ENCODE data around the gene STX1A.

DNA sequence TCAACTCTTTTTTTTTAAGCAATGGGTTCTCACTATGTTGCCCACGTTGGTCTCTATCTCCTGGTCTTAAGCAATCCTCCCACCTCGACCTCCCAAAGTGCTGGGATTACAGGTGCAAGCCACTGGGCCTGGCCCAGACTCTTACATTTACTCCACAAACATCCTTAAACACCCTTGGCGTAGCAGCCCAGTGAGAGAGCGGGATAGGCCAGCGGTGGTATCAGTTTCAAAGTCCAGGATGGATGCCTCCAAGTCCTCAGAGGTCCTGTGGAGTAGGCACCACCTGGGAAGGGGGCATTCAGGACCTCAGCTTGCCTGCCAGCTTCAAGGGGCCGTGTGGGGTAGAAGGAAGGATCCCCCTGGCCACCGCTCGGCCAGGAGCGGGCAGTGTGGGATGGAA lies 69.9 kb downstream of the STX1A start:
- TF ChIP-seq, protein P1, sequence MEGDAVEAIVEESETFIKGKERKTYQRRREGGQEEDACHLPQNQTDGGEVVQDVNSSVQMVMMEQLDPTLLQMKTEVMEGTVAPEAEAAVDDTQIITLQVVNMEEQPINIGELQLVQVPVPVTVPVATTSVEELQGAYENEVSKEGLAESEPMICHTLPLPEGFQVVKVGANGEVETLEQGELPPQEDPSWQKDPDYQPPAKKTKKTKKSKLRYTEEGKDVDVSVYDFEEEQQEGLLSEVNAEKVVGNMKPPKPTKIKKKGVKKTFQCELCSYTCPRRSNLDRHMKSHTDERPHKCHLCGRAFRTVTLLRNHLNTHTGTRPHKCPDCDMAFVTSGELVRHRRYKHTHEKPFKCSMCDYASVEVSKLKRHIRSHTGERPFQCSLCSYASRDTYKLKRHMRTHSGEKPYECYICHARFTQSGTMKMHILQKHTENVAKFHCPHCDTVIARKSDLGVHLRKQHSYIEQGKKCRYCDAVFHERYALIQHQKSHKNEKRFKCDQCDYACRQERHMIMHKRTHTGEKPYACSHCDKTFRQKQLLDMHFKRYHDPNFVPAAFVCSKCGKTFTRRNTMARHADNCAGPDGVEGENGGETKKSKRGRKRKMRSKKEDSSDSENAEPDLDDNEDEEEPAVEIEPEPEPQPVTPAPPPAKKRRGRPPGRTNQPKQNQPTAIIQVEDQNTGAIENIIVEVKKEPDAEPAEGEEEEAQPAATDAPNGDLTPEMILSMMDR (IDR thresholded peaks at IDR 0.05) = no peak
- no peak for TF ChIP-seq POLR2A (IDR thresholded peaks at IDR 0.05)
